ENCODE results near the gene SEMA3C.
"Not testable (repeated sequence)": the region's sequence is repeated elsewhere in the genome, so short reads cannot be mapped to it uniquely, and the experiment has no call there.

SEMA3C gene

GRCh38 chr7:80918909-80919721 lies at the start of gene SEMA3C:
Gene SEMA3C (minus strand): TSS chr7:80919051. CDS start chr7:80916781, 2,270 bp downstream.
- DNase-seq = peak; percentile 86

- DNase-seq = no peak
Observed at GRCh38 chr7:80968606-80969005, 49.8 kb upstream of the SEMA3C start.

- no peak for DNase-seq
Observed at GRCh38 chr7:80967917-80968297, 49.1 kb upstream of the SEMA3C start.

GRCh38 chr7:80967071-80967916 lies 48.4 kb upstream of the SEMA3C start:
- DNase-seq = no peak

- DNase-seq = no peak
Observed at GRCh38 chr7:80960244-80960795, 41.5 kb upstream of the SEMA3C start.

- no peak for DNase-seq
Observed at GRCh38 chr7:80957226-80957777, 38.5 kb upstream of the SEMA3C start.

- DNase-seq = no peak
Observed at GRCh38 chr7:80954191-80954590, 35.3 kb upstream of the SEMA3C start.

GRCh38 chr7:80950550-80950967 lies 31.7 kb upstream of the SEMA3C start:
- DNase-seq = no peak

- DNase-seq = no peak
Observed at GRCh38 chr7:80949449-80949848, 30.6 kb upstream of the SEMA3C start.

- DNase-seq = no peak
Observed at GRCh38 chr7:80946858-80947257, 28.0 kb upstream of the SEMA3C start.

- DNase-seq = no peak
Observed at GRCh38 chr7:80945976-80946375, 27.1 kb upstream of the SEMA3C start.

- DNase-seq = no peak
Observed at GRCh38 chr7:80943342-80943741, 24.5 kb upstream of the SEMA3C start.

- DNase-seq = peak; percentile 61
Observed at GRCh38 chr7:80942261-80943041, 23.6 kb upstream of the SEMA3C start.

GRCh38 chr7:80941208-80941758 lies 22.4 kb upstream of the SEMA3C start:
- no peak for DNase-seq

- DNase-seq = no peak
Observed at GRCh38 chr7:80940539-80941207, 21.8 kb upstream of the SEMA3C start.

- no peak for DNase-seq
Observed at GRCh38 chr7:80937336-80937735, 18.5 kb upstream of the SEMA3C start.

- DNase-seq = no peak
Observed at GRCh38 chr7:80935991-80936780, 17.3 kb upstream of the SEMA3C start.

GRCh38 chr7:80934321-80934720 lies 15.5 kb upstream of the SEMA3C start:
- DNase-seq = no peak

- DNase-seq = no peak
Observed at GRCh38 chr7:80932536-80932935, 13.7 kb upstream of the SEMA3C start.

GRCh38 chr7:80929619-80930018 lies 10.8 kb upstream of the SEMA3C start:
- peak; percentile 7 for DNase-seq

GRCh38 chr7:80926955-80927354 lies 8.1 kb upstream of the SEMA3C start:
- not testable (repeated sequence) for DNase-seq
